Stimulated activated CD4-positive, alpha-beta T cell treated with anti-CD3 and anti-CD28 coated beads, Interleukin-1b, Interleukin-23, amount 100 ng/mL, for 24 hours (primary cell): ENCODE measurements around the gene VSIG10L.

Source experiments
- DNase-seq, 4 experiments: peaks; one replicate each; pipeline ENCODE4 v3.0.0-alpha.2; 2020; ENCODE audit warnings: low read depth in 4 of 4, low spot score in 1 of 4

The VSIG10L gene

GRCh38 chr19:51339313-51339686 lies 2.6 kb downstream of the VSIG10L start:
- DNase-seq: peak in 1 of 4 experiments; percentile 14

- peak; percentile 75 to 88 (median 82) for DNase-seq
Observed at GRCh38 chr19:51338563-51339312, 3.2 kb downstream of the VSIG10L start.

DNA sequence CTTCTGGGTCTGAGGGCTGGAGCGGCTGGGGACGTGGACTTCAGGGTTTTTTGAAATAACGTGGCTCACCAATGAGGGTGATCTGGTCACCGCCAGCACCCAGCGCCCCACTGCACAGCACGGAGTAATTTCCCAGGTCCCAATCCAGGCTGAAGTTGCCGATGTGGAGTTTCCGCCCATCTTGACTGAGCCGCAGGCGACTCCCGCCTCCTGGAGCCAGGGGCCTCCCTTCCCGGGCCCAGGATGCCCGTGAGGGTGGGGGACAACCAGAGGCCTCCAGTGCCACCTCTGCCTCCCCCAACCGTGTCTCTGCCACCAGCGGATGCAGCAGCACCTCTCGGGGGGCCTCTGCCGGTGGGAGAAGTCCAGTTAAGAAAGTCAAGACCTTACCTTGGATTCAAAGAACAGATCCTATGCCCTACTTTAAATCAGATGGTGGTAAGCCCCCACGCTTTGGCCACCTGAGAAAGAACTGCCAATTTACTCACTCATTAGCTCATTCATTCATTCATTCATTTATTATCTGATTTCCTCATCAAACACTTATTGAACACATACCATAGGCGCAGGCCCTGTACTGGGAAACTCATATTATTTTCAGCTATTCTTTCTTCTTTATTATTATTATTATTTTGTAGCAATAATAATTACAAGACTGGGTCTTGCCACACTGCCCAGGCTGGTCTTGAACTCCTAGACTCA lies 3.9 kb downstream of the VSIG10L start:
- no peak for DNase-seq

DNA sequence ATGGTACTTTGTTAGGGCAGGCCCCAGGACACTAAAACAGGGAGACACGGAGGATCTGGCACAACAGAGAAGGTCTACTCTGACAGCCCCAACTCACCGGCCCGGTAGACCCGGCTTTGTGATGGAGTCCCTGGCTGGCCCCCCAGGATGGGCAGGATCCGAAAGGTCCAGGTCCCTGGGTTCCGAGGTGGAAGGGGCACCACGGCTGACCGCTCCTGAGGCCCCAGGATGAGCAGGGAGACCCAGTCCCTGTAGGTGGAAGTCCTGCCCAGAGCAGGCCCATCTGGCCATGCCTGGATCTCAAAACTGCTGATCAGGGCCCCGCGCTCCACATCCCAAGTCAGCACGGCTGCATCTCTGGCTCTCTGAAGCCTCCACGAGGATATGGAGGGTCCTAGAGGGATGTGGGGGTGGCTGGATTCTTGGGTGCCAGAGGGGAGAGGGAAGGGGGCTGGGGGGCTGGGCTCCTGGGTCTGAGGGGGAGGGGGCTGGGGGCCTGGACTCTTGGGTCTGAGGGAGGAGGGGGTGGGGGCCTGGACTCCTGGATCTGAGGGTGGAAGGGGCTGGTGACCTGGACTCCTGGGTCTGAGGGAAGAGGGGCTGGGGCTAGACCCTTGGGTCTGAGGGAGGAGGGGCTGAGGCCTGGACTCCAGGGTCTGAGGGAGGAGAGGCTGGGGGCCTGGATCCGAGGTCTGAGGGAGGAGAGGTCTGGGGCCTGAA lies 4.6 kb downstream of the VSIG10L start:
- no peak for DNase-seq

GRCh38 chr19:51333836-51334460 lies 8.0 kb downstream of the VSIG10L start:
- no peak for DNase-seq

- no peak for DNase-seq
Observed at GRCh38 chr19:51331716-51332115, 10.2 kb downstream of the VSIG10L start.

DNA sequence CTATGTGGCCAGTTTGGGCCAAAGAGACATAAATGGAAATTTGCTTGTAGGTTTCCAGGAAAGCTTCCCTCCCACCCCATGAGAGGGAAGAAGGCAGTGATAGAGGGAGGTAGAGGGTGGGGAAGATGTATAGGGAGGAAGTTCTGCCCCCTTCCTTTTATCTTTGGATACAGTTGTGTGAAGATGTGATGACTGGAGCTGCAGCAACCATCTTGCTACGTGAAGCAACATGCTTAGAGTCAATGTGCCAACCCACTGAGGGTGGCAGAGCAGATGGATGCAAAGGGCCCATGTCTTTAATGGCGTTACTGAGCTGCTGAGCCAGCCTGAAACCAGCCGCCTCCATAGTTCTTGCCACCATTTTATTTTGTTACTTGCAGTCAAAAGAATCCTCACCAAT lies 10.7 kb downstream of the VSIG10L start:
- DNase-seq: no peak

- DNase-seq: no peak
Observed at GRCh38 chr19:51330366-51330765, 11.6 kb downstream of the VSIG10L start.

DNA sequence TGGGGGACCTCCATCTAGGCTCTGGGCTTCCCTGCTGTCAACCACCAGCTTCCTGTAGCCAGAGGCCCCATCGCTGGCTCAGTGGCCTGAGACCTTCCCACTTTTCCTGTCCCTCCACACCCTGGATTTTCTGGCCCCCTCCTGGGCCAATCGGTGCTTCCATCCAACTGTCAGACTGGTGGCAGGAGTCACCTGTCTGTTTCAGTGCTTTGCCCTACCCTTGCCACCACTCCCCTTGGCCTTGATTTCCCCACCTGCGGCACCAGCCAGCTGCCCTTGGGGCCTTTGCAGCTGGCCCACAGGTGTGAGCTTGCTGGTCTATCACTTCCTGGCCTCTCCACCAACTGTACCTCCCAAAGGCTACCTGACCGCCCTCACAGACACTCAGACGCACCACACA lies 12.5 kb downstream of the VSIG10L start:
- DNase-seq: no peak

- peak in 3 of 4 experiments; percentile 21 to 52 (median 27) for DNase-seq
Observed at GRCh38 chr19:51327066-51328001, 14.6 kb downstream of the VSIG10L start.

DNA sequence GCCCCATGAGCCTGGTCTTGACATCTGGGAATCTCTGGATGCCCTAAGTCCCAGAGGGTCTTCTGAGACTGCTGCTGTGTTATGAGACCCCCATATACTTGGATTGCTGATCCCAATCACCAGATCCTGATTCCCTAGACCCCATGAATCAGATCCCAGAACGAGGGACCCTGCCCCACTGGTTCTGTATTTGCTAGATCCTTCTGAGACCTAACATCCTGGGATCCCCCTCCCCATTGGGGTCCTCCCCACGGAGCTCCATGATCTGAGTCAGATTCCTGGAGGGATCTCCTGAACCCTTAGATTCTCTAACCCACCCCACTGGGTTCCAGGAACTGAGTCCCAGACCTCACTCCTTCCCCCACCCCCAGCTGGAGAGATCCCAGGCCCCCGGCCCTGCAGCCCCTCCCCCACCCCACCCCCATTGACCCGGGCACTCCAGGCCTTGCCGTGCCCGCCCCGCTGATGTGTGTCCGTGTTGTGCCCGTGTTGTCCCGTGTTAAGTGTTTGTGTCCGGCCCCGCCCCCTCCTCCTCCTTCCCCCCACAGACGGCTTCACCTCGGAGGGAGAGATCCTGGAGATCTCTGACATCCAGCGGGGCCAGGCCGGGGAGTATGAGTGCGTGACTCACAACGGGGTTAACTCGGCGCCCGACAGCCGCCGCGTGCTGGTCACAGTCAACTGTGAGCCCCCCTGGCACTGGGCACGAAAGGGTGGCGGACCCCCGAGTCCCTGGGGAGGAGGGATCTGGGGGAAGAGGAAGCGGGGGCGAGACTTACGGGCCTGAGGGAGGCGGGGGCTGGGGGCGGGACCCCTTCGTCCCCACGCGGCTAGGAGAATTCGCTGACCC lies 15.5 kb downstream of the VSIG10L start:
- DNase-seq: no peak

DNA sequence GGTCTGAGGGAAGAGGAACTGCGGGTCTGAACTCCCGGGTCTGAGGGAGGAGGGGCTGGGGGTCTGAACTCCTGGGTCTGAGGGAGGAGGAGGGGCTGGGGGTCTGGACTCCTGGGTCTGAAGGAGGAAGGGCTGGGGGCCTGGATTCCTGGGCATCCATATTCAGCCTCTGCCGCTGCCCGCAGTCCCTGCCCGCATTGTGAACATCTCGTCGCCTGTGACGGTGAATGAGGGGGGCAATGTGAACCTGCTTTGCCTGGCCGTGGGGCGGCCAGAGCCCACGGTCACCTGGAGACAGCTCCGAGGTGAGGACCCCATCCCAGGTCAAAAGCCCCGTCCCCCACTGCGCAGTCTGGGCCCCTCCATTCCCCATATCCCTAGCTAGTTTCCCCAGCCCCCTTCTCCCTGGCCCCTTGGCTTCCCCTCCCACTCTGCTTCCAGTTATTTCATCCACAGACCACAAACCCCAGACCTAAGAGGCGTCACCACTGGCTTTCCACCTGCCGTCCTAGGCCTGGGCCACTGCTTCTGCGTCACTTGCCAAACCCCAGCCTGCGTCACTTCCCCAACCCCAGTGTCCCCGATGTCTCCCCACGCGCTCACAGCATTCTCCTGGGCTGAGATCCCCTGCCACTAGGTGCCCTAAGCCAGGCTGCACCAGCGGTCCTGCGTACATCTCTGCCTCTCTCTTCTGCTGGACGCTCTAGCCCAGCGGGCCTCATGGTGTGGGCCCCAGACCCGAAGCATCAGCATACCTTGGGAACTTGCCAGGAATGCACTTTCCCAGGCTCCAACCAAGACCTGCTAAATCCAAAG lies 16.6 kb downstream of the VSIG10L start:
- no peak for DNase-seq

GRCh38 chr19:51324167-51324481 lies 17.8 kb downstream of the VSIG10L start:
- DNase-seq: no peak

GRCh38 chr19:51323481-51324166 lies 18.3 kb downstream of the VSIG10L start:
- no peak for DNase-seq

- no peak for DNase-seq
Observed at GRCh38 chr19:51321799-51322198, 20.1 kb downstream of the VSIG10L start.

- no peak for DNase-seq
Observed at GRCh38 chr19:51320280-51320657, 21.7 kb downstream of the VSIG10L start.

DNA sequence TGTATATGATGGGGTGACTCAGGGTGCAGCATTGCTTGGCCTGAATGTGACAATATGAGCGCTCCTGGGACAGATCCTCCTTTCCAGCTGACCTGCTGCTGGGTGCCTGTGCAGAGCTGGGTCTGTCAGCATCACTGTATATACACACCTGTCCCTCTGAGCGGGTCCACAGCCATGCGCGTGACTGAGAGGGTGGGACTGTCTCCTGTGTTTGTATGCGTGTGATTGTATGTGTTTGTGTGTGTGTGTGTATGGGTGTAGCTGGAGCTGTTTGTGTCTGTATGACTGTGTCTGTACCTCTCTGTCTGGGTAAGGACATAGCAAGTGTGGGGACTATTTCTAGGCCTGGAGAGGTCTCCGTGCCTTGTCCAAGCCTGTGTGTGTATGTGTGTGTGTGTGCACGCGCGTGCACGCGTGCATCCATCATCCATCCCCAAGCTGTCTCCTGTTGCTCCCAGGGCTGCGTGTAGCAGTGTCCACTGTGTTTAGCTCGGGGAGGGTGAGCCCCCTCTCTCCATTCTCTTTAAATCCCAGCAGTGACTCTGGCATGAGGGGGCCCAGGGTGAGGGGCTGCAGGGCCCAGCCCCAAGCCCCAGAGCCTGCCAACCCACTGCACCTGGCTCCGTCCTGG lies 22.2 kb downstream of the VSIG10L start:
- no peak for DNase-seq
